GM18909 (cell line): ENCODE data around the gene ZDHHC9.
A peak's percentile ranks its signal among the peaks of the same experiment; 100 is the strongest.
"Not testable (repeated sequence)": the region's sequence is repeated elsewhere in the genome, so short reads cannot be mapped to it uniquely, and the experiment has no call there.

ENCODE experiments used
- ATAC-seq: cut with Tn5 transposase; IDR thresholded peaks from one replicate; pipeline ENCODE4 v1.9.1; 2021; ENCODE audit warnings: mild to moderate bottlenecking; ENCODE audit not compliant: unreplicated experiment, poor library complexity

The ZDHHC9 gene

DNA sequence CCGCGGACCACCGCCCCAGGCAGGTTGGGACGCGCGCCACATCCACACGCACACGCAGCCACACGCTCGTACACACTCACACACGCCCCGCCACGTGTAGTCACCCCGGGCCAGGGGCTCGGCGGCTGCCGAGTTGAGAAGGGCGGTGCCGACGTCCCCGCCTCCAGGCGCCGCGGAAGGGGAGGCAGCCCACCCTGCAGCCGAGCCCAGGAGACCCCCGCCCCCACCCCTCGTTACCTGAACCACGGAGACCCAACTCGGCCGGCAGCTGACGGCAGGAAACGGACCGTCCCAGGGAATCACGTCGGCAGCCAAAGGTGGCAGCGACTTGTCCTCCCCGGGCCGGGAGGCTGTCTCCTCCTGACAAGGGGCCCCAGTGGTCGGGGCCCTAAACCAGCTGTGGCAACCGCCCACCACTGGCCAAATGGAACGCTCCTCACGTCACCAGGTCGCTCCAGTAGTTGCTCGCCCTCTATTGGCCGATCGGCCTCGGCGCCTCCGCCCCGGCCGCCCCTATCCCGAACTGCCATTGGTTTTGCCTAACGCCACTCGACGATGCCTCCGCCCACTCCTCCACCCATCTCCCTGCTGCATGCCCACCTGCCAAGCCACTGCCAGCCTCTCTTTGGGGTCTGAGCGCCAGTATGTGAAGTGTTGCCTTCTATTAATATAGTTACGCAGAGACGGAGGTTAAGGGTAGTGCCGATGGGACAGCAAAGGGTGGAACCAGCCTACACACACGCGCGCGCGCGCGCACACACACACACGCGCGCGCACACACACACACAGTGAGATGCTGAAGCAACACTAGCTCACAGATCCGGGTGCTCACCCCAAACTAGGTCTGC, at the start of gene ZDHHC9:
TSS of gene ZDHHC9 (minus strand) at position 428 of the 848 bp plus-strand sequence. CDS start 1,941 bp downstream, outside the sequence.
- peak; percentile 97 for ATAC-seq

DNA sequence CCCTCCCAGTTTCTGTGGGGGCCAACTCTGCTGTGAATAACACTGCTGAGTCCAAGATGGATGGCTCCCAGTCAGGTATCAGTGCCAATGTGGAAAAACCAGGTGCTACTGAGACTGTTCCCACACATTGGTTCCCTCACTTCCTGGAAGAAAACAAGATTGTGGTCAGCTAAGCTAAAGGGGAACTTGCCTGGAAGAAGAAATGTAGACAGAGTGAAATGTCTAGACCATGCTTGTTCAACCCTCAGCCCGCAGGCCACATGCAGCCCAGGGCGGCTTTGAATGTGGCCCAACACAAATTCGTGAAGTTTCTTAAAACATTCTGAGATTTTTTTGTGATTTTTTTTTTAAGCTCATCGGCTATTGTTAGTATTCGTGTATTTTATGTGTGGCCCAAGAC, 33.7 kb upstream of the ZDHHC9 start:
- ATAC-seq, result no peak

DNA sequence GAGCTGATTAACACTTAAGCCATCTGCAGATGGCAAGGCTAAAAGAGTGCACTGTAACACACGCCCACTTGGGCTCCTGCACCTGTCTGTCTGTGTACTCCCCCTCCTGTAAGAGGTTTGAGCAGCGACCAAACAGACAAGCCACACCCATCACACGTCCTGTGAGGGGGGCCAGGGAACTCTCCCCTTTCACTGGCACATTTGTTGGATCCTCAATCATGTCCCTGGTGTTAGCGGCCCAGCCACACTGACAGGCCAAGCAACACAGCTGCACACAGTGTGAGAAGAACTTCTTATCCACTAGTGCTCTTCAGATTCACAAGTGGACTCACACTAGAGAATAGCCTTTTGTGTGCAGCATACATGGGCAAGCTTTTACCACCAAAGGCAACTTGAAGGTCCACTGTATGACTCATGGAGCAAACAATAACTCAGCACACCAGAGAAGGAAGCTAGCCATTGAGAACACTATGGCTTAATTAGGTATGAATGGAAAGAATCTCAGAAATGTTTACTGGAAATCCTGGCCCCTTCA, 33.2 kb upstream of the ZDHHC9 start:
- ATAC-seq, result no peak

DNA sequence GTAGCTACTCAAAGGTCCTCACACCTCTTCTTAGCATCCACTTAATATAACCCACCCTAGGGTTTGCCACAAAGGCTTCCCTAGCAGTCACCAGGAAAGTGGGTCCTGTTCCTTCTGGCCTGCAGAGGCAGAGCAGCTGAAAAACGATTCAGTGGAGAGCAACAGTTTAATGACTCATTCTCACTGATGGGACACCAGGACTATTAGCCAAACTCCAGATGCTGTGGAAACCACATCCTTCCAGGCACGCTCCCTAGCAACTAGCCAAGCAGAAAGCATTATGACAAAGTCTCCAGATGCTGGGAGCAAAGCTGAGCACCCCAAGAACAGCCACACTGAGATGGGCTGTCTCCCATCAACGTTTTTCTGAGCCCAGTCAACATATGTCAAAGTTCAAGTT, 32.0 kb upstream of the ZDHHC9 start:
- no peak for ATAC-seq

DNA sequence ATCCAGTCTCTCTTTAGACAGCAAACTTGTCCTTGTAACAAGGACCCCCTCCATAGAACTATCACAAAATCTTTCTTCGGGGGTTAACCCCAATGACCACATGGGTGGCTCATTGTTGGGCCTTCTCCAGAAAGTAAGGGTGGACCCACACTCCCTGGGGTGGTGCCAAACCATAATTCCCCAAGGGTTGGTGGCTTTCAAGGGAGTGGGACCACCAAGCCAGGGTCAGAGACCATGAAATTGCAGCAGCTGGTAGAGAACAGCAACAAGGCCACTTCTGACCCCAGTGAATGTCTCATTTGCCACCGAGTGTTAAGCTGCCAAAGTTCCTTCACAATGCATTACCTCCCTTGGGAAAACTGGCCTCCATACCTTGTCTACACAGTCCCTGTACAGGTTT, 28.8 kb upstream of the ZDHHC9 start:
- no peak for ATAC-seq

DNA sequence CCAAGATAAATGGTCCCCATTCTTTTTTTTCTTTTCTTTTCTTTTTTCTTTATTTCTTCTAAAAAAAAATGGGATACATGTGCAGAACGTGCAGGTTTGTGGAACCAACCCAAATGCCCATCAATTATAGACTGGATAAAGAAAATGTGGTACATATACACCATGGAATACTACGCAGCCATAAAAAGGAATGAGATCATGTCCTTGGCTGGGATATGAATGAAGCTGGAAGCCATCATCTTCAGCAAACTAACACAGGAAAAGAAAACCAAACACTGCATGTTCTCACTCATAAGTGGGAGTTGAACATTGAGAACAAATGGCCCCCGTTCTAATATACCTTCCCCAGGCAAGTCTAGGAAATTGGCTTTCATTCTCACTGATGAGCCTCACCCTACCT, 22.6 kb upstream of the ZDHHC9 start:
- not testable (repeated sequence) for ATAC-seq

DNA sequence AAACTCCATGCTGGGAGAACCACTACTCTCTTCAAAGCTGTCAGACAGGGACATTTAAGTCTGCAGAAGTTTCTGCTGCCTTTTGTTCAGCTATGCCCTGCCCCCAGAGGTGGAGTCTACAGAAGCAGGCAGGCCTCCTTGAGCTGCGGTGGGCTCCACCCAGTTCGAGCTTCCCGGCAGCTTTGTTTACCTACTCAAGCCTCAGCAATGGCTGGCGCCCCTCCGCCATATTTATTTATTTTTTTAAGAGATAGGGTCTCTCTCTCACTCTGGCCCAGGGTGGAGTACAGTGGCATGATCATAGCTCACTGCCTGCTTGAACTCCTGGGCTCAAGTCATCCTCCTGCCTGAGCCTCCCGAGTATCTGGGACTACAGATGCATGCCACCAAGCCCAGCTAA, 15.4 kb upstream of the ZDHHC9 start:
- not testable (repeated sequence) for ATAC-seq

DNA sequence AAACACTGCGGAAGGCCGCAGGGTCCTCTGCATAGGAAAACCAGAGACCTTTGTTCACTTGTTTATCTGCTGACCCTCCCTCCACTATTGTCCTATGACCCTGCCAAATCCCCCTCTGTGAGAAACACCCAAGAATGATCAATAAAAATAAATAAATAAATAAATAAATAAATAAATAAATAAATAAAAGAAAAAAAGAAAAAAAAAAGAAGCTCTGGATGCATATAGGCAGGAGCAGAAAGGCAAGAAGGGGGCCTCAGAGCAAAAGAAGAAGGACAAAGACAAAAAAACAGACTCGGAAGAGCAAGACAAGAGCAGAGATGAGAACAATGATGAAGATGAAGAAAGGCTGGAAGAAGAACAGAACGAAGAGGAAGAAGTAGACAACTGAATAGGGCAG, 8.1 kb upstream of the ZDHHC9 start:
- ATAC-seq, result not testable (repeated sequence)

DNA sequence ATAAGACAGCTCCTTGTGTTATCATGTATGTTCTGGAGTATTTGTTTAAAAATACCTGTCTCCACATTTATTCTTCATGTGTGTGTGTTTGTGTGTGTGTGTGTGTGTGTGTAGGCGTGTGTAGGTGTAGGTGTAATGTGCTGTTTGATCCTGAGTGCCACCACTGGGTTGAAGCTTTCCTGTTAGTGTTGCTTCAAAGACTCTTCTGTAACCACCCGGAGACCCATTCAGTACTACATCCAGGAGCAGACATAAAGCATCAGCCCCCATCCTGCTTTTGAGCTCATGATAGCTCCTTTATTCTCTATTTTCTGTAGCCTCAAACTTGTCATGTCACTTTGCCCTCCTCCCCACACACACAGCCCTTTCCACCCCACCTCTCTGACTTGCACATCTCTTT, 3.0 kb upstream of the ZDHHC9 start:
- ATAC-seq, result no peak

DNA sequence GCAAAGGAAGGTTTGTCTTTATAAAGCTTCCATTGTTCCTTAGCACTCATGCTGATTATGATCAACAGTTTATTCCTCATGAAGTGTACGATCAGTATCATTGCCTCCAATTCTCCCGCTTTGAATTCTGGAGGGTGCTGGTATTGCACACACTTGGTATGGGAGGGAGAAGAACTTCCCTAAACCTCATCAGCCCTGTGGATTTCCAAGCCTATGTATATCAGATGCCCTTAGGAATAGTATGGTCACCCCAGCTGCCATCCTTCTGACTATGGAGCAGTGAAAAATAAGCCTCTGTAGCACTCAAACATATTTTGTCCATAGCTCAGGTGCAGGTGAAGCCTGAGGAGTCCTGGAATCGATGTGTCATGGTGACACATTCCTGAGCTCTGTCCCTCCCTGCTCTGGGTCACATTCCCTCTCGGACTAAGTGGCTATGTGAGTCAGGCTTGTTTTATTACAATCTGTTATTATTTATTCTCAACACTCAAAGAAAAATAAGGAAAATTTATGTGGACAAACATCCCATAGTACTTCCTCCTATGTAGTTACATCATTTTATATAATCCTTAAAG, 2.0 kb upstream of the ZDHHC9 start:
- no peak for ATAC-seq

DNA sequence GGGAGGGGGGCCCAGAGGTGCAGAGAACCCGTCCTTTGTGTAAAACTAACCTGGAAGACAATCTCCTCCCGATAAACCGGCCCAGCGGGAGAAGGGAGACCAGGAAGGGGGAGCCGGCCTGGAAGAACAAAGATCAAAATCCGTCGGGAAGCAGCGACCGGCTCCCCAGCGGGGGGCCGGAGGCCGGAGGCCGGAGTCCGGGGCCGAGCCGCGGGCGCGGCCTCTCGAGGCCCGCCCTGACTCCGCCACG, 552 bp downstream of the ZDHHC9 start:
- ATAC-seq, result no peak

DNA sequence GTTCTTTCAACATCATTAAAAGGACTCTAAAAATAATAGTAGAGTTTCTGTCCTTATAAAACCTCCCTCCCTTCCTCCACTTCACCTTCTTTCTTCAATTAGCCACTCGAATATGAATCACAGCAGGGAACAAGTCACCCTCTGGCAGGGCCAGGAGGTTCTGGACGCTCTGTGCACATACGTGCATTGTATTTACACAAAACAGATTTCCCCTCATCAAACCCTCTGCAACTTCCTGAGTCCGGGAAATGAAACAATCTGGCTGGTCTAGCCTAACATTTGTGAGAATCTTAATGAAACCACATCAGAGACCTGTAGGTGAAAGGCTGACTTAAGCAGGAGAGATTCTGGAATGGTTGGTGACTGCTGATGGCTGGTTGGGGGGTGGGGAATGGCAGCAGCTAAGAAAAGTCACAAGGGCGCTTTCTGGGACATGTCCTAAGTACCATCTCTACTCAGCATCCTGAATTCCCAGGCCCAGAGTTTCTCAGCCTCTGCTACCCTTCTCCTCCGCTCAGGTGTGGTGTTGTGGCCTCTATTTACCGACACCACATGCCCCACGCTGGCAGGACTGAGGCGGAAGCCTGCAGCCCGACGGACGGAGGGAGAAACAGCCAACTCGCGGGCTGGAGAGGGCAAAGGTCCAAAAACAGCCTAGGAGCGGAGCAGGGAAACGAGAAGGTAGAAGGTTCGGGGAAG, 1.0 kb downstream of the ZDHHC9 start:
- no peak for ATAC-seq

DNA sequence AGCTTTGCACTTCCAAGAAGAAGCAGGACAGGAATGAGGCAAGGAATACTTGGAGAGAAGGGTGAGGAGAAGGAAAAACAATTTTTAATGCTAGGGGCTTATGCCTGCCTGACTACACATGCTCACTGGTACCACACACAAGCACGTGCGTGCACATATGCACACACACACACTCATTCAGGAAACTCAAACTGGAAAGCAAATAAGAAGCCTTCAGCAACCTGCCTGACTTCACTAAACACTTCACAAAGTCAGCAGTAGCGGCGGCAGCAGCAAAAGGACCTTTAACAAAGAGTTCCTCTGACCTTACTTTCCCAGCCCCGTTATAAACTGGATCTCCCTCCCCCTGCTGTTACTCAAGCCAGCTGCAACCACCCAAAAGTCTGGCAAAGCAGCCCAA, 3.3 kb downstream of the ZDHHC9 start:
- ATAC-seq, result no peak

DNA sequence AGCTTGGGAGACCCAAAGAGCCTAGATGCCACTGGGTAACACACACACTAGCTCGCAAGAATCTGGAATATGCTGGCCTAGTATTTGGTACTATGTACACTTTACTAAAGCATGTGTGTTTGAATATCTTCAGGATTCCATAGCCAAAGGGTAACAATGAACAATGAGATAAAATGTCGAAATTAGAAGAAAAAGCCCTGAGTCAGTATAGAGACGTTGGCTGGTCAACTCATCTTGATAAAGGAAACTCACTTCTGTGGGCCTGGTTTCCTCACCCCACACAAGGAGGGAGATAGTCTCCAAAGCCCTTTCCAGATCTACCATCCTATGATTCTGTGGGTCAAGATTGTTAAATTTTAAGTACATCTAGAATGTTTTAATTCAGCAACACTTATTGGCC, 6.9 kb downstream of the ZDHHC9 start:
- no peak for ATAC-seq

DNA sequence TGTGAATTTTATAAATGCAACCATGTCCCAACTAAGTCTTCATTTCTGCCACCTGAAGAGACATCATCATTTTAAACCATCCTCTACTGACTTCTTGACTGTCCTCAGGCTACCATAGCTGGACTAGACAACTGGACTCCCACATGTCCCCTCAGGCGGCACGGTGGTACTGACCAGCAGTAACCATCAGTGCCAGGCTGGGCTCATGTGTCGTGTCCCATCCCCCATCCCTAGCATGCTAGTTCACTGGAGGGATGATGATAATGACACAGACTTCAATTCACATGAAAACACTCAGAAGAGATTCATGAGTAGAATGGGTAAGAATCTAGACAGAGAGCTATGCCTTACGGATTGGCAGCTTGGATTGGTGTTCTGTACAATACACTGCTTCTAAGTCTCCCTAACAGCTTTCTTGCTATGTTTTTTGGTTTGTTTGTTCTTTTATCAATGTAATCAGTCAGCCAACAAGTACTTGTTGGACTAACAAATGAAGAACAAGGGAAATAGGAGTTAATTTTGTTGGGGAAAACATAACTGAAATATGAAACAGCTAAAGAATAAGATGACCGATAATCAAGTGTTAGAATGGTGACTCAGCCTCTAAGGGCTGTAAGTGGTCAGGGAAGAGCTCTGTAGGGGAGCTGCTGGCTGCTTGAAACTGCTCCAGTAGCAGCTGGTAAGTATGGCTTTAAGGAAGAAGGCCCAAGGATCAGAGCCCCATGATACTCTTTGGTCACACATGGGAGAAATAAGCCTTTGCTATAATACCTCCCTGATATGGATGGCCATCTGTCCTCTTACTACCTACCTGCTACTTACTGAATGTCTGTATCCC, 10.3 kb downstream of the ZDHHC9 start:
- ATAC-seq, result no peak

DNA sequence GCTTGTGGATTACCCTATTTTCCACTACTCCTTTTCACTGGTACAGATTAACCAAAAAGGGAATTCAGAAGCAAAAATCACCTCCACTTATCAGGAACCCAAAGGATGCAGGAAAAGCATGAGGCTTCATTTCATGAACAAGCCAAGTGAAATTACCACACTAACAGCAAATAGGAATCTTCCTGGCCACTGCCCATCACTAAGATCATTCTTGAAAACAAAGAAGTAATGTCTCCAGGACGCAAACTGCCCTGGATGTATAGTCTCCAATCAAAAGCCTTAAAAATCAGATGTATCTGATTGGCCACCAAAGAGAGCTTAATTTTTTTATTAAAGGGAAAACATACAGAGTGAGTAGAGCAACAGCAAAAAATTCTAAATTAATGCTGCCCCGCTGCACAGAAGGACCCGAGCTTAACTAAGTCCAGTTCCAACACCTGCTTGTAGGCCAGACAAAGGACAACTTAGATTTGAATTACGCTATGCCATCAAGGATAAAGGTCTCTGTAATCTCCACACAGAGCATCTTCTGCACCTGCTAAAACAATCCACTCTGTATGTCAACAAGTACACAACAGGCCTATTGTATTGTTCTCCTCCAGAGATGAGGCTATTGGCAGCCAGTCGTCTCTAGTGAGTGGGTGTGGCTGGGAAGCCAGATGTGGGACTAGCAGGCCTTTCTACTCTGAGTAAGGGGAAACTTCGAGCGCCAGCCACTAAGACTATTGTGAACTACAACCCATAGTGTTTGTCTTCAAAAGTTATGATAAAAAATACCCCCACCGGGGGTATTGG, 12.4 kb downstream of the ZDHHC9 start:
- no peak for ATAC-seq

DNA sequence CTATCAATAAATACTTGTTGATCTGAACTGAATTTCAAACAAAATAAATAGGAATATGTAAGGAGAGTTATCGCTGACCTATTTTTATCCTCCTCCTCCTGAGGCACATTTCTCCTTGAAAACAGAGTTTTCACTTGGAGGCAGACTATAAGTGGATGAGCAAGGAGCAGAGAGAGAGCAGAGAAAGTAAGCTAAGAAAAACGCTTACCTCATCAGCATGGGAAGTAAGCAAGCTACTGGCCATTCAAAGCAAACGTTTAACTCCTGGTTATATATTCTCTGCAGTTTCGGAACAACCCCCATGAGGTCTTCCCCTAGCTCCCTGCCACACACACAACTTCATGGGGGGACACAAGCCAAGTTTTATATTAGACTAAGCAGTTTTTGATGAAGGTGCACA, 13.2 kb downstream of the ZDHHC9 start:
- ATAC-seq, result no peak

DNA sequence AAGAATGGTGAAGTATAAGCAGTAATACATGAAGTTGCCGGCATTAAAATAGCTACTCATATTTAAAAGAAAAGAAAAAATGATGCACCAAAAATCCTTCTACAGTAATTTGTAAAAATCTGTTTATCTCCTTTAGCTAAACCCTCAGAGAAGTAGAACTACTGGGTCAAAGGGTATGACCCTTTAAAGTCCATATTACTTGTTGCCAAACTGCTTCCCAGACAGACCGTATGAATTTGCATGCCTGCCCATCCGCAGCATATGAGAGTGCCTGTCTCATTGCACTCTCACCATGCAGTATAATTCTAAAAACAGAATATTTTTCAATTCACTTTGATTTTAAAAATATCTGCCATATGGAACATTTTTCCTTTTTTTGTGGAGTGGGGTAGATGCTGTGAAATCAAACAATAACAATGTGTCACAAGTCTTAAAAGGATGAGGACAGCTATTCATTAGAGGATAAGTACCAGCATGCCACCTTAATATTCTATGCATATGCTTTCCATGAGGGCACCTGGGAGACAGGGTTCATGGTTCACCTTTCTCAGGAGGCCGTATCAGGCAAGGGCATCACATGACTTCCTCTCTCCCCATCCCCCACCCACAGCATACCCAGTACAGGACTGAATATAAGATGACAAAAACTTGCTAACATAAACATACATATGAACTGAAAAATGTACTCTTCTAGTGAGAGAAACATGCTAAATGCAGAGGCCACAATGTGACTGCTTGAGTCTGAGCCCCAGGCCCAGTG, 17.8 kb downstream of the ZDHHC9 start:
- no peak for ATAC-seq

DNA sequence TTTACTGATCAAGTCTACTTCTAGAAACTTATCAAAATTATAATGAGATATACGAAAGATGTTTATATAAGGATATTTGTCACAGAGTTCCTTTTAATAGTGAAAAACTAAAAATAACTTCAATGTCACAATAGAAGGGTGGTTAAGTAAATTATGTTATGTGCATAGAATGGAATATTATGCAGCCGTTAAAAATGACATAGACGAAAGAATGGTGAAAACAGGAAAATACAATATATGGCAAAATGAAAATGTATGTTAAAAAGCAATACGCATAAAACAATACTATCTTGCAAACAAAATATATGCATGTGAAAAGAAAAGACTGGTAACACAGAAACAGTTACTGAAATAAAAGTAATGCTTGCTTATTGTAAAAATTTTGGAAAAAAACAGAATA, 19.1 kb downstream of the ZDHHC9 start:
- no peak for ATAC-seq
